GM10847 (cell line): ENCODE data around the gene SCUBE2.

Experiments
- POLR2A ChIP-seq: IDR thresholded peaks from 2 replicates; pipeline ENCODE4 v1.6.1; 2011; ENCODE audit not compliant: insufficient read length; ENCODE audit errors: extremely low read depth

The SCUBE2 gene

DNA sequence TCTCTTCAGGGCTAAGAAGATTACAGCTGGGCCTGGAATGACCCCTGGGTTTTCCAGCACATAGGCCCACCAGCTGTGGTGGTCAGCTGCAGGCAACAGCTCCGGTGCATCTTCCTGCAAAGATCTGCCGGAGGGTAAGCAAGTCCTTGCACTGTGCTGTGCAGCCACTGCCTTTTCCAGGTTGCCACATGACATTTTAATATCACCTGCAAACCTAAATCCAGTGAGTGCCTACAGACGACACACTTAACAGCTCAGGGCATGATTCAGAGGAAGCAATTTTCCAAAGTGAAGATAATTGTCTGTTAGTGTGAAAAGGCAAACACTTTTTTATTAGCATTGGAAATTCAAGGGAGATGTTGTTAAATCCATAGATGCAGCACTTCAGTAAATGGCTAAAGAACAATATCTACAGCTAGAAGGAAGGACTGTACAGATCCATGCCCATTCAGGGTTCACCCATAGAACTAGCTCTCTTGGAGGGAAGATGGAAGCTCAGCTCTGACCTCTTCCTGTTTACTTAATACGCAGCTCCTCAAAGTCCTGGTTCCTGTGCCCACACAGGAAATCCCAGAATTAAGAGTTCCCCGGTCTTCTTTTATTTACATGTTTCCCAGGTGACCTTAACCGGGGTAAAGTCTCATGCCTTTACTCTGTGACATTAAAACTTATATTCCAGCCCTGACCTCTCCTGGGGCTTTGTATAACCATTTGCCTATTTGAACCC is 74.3 kb downstream of the SCUBE2 start:
- no peak for TF ChIP-seq POLR2A

DNA sequence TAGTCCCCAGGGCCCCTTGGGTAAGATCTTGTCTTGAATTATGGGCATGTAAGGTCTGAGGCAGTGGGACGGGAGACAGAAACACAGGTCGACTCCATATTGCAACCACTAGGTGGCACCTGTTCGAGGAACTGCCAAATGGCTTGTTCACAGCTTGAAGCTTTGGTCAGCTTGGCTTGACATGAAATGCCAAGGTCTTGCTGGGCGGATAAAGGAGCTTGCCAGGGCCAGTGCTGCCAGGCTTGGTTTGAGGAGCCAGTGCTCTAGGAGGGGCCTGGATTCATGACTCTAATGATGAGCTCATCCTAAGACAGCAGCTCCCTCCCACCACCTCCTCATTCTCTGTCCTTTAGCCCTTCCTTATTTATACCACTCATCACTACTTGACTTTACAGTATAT is 75.7 kb downstream of the SCUBE2 start:
- no peak for TF ChIP-seq POLR2A

- TF ChIP-seq POLR2A = no peak
These were observed 76.6 kb downstream of the SCUBE2 start for GRCh38 chr11:9014826-9015225.

DNA sequence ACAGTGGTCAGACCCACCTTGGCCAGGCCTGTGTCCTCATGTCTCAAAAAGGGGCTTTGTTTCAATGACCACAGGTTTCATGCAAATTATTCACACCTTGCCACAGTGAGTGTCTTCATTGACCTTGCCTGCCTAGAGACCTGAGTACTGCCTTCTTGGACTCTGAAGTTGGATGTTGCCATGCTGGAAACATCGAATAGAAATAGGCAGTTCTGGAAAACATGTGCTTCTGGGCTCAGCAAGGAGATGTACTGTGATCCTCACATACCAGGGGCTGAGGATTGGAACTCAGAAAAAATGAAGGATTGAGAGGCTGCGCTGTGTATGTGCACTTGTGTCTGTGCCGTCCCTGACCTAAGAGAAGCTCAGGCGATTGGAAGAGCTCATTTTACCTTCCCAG is 78.0 kb downstream of the SCUBE2 start:
- no peak for TF ChIP-seq POLR2A

- no peak for TF ChIP-seq POLR2A
These were observed 82.7 kb downstream of the SCUBE2 start for GRCh38 chr11:9008661-9009060.

- no peak for TF ChIP-seq POLR2A
These were observed 83.3 kb downstream of the SCUBE2 start for GRCh38 chr11:9008011-9008550.

GRCh38 chr11:9005087-9005486 is 86.3 kb downstream of the SCUBE2 start:
- no peak for TF ChIP-seq POLR2A

GRCh38 chr11:9004183-9004926 is 87.0 kb downstream of the SCUBE2 start:
- no peak for TF ChIP-seq POLR2A

GRCh38 chr11:9003573-9004182 is 87.7 kb downstream of the SCUBE2 start, which contains the start of gene NRIP3:
TSS of gene NRIP3 (minus strand) at chr11:9004001. CDS start at chr11:9003935, 66 bp downstream.
- no peak for TF ChIP-seq POLR2A

DNA sequence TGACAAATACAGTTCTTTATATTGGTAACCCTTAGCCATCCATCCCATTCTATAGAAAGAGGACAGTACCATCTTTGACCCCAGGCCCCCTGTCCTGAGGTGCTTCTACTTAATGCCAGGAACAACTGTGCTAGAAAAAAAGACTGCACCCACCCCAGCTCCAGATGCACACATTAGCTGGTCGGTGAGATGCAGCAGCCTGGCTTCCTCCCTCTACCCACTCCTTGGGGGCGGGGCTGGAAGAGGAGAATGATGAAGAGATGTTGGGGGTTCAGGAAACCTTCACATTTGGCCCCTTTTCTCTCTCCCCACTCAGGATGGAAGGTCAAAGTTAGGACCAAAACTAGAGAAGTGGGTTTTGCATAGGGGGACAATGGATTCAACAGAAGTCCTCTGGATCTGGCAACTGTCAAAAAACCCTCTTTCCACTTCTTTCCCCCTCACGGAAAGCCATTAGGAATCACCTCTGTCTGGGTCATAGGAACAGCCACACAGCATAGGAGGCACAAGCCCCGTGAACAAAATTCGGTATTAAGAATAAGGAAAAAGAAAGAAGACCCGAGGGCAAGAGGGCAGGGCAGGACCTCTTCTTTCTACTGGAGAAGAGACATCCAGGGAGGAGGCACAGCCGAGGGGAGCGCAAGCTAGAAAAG is 88.4 kb downstream of the SCUBE2 start:
- no peak for TF ChIP-seq POLR2A

DNA sequence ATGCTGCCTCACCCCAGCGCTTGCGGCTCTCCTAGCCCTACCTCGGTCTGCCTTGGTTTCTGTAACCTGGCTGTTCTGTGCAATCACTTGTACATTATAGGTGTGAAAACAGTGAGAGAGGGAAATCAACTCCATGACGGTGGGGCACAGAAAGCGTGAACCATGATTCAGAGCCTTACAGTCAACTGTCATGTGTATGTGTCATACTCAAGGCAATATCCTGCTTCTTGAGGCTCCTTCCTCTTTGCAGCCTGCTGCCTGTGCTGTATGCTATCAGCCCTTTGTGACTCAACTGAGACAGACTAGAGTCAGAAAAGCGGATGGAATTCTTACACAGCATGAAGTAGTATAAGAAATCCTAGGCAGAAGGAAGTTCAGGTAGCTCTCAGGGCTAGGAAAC is 89.7 kb downstream of the SCUBE2 start:
- no peak for TF ChIP-seq POLR2A

DNA sequence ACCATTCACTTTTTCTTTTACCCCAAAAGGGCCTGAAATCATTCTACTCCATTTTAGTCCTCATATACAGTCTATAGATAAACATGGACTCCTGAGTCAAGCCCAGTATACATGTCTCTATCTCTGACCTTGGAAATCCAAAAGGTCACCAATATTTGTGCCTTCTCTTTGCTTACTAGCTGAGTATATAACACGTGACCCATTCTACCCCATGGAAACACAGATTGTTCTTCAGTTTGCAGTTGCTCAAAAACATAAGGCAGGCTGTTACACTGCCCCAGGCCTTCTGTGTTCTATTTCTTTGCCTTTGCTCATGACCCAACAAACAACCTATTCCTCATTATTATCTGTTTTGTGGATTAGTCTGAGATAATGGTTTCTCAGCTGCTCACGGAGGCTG is 93.4 kb downstream of the SCUBE2 start:
- no peak for TF ChIP-seq POLR2A

- TF ChIP-seq POLR2A = no peak
These were observed 93.9 kb downstream of the SCUBE2 start for GRCh38 chr11:8997451-8997850.

DNA sequence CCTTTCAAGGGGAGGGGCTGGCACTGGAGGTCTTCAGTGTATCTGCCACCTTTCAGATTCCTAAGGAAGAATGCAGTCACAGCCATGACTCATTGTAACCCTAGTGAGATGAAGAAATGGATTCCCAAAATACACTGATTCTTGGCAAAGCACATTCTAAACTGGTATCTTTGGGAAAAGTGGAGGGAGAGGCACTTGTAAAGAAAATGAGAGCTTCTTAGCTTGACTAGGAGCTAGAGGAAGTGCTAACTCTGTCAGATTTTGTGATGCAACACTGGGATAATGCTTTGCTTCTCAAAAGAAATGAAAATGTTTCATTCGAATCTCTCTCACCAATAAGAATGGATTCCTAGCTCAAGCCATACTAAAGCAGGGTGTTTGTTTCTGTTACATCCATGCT is 101.9 kb downstream of the SCUBE2 start:
- no peak for TF ChIP-seq POLR2A
